Frontal cortex (tissue), 4 donors: ENCODE data around the gene KLF16. TPM values are rescaled to one million over a fixed set of nuclear protein-coding genes. Genes with fewer than 3 reads are reported as not detected.

Experiments
- DNase-seq, 2 donors: peaks; one replicate each; pipeline ENCODE4 v3.0.0; 2012; ENCODE audit warnings: low spot score in 2 of 2
- FAIRE-seq: peaks from 2 replicates; lab custom pipeline; 2012; peaks lifted over from hg19 to GRCh38; lab: Jason Lieb, UNC
- total RNA-seq: library from RNA; depleted of rRNA; stranded (reverse); fragments of >200 nt; gene quantifications from one replicate; pipeline ENCODE4 v1.2.3, GENCODE V29; 2014
- donor health status: control.
- donor health status: control.
- donor health status: control.

KLF16 gene
- total RNA-seq, 1 donor from 2014 or later: 2.9 TPM

DNA sequence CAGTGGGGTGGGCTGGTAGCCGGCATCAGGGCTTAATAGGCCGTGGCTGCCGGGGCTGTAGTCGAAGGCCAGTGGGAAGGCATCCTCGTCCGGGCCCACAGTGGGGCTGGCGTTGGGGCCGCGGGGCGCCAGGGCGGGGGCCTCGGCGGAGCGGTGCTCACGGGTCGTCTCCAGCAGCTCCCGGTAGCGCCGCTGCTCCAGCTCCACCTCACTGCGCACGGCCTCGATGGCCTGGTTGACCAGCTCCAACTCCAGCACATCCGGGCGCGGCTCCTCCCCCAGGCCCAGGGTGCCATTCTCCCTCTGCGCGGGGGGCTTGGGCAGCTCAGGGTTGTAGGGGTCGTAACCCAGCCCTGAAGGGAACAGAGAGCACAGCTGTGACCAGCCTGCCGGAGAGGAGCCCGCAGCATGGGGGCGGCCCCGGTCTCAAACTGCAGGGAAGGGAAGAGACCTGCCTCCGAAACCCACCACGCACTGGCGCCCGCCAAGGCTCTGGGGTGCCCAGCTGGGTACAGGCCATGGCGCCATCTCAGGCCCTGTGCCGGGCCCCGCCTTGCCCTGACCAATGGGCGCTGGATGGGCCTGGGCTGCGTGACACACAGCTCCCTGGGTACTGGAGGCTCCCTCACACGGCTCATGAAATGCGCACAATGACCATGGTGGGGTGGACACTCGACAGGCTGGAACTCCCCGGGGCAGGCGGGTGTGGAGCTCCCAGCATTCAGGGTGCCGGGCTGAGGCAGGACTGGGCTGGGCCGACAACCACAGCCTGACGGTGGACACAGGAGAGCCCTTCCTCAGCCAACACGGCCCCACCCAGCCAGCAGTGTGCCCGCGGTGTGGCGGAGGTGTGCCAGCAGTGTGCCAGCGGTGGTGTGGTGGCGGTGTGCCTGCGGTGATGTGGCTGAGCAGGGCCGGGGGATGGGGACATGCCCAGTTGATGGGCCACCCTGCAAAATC is 34.8 kb downstream of the KLF16 start:
- no peak for FAIRE-seq
- DNase-seq: no peak

- DNase-seq (no peak), FAIRE-seq (no peak)
Measured at GRCh38 chr19:1827566-1828278, 35.7 kb downstream of the KLF16 start.

- no peak for DNase-seq
- FAIRE-seq: no peak
Measured at GRCh38 chr19:1826557-1827521, 36.5 kb downstream of the KLF16 start.

DNA sequence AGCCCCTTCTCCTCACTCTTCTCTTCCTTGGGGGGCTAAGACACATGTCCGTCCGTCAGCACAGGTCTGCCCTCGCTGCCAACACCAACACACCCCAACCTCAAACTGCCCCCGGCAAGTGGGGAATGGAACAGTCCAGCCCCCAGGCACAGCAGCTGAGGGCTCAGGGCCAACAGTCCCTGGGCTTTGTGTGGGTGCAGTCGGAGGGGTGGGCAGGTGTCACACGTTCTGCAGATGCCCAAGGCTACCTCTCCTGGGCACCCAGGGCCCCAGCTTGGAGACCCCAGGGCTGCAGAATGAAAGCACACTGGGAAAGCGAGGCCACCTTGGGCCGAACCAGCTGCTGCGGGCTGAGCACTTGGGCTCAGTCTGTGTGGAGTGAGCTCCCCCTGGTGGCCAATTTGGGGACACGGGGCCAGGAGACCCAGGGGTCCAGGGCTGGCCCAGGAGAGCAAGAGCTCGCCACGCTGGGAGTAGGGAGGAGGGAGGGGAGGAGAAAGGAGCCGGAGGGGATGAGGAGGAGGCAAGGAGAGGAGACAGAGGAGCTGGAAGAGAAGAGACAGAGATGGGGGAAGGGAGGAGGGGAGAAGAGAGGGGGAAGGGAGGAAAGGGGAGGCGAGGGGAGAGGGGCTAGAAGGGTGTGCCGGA is 37.3 kb downstream of the KLF16 start:
- FAIRE-seq (no peak), DNase-seq (peak; percentile 92 to 98)

DNA sequence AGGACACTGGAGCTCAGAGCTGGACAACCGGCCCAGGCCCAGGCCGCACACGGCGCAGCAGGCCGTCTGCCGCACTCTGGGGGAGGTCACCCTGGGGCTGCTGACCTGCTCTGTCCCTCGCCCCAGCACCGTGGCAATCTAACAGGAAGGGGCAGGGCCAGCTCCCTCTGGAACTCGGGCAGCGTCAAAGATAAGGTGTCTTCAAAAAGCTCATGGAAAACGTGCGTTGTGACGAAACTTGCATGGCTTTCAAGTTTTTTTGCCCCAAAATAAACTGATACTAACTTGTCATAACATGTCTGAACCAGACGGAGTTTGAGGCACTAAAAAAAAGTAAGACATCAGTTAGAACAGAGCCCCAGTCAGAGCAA is 39.1 kb downstream of the KLF16 start:
- DNase-seq (no peak), FAIRE-seq (no peak)

DNA sequence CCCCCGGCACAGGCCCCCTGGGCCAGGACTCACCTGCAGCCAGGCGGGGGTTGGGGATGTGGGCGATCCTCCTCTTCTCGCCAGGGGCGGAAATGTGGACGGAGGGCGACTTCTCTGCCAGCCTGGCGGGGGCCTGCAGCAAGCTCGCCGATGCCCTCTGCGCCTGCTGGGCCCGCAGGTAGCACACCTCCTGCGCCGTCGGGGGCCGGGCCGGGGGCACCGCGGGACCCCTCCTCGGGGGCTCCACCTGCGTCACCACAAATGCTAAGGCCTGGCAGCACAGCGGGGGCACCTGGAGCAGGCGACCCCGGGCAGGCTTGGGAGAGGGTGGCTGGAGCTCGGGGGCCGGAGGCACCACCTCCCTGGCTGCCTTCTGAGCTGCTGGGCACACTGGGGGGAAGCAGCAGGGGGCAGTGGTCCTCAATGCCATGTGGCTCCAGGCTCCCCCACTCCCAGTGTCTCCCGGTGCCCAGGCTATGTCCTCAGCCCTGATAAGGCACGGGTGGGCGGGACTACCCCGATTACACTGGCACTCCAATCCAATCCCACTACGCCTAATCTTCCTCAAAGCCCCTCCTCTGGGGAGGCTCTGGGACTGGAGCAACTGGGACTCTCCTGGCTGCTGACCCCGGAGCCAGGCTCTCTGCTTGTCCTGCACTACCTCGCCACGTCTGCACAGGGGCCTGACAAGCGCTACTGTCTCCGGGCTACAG is 39.7 kb downstream of the KLF16 start:
- FAIRE-seq: no peak

GRCh38 chr19:1823020-1823419 is 40.4 kb downstream of the KLF16 start:
- DNase-seq (no peak), FAIRE-seq (no peak)

More for the DNA sequence above, 39.7 kb downstream of the KLF16 start:
- DNase-seq: no peak

GRCh38 chr19:1822210-1822609 is 41.2 kb downstream of the KLF16 start:
- DNase-seq: no peak
- no peak for FAIRE-seq

DNA sequence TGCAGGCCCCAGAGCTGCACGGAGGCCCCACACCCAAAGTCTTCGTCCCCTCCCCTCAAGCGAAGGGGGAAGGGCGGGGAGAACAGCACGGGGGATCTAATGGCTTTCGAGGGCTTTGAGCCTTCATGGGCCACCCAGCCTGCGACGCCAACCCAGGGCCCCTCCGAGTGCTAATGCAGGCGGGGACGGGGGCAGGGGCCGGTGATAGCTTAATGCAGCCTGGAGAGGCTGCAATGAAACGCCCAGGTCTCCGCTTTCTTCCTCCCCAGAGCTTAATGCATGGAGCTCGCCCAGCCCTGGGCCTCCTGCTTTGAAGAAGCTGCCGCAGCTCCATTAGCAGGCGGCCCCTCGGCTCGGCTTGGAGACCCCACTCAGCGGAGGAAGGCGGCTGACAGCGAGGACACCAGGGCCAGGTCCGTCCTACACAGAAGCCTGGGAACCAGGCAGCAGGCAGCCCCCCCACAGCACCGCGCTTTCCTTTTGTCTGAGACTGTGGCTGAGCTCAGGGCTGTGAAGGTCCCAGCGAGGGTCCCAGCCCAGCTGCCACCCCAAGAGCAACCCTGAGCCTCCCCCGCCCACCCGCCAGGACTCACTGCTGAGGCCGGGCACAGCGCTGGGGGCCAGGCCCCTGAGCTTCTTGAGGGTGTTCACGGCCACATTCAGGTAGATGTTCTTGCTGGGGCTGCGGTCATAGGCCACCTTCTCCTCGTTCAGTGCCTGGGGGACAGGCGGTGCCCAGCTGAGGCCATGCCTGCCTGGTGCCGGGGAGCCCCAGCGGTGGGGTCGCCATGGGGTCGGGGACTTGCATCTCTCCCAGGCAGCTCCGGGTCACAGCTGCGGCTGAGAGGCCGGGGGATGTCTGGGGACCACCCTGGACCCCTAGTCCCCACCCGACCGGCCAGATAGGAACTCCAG is 43.8 kb downstream of the KLF16 start:
- FAIRE-seq: no peak

DNA sequence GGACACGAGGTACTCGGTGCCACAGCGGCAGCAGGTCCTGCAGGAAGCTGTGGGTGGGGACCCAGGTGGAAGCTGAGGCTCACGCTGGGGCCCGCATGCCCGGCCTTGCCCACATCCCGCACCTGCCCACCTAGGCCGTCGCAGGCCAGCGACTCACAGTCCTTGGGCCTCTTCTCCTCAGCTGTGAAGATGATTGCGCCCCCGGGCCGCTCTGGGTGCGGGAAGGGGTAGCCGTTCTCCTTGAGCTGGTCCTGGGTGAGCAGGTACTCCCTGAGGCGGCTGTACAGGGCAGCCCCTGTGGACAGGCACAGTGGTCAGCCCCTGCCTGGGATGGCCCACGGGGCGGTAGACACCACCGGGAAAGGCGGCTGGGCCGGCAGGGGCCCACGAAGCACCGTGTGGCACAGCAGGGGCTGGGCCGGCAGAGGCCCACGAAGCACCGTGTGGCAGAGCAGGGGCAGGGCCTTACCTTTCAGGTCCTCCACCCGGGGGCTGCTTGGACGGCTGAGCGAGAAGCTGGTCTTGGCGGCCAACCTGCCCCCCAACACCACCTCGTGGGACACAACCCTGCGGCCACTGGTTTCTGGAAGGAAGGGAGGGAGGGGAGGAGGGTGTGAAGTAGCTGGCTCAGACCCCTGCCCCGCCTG is 44.7 kb downstream of the KLF16 start:
- FAIRE-seq: no peak
- no peak for DNase-seq

More for the DNA sequence above, 43.8 kb downstream of the KLF16 start:
- DNase-seq: no peak

GRCh38 chr19:1817553-1818179 is 45.7 kb downstream of the KLF16 start:
- DNase-seq: no peak
- no peak for FAIRE-seq

DNA sequence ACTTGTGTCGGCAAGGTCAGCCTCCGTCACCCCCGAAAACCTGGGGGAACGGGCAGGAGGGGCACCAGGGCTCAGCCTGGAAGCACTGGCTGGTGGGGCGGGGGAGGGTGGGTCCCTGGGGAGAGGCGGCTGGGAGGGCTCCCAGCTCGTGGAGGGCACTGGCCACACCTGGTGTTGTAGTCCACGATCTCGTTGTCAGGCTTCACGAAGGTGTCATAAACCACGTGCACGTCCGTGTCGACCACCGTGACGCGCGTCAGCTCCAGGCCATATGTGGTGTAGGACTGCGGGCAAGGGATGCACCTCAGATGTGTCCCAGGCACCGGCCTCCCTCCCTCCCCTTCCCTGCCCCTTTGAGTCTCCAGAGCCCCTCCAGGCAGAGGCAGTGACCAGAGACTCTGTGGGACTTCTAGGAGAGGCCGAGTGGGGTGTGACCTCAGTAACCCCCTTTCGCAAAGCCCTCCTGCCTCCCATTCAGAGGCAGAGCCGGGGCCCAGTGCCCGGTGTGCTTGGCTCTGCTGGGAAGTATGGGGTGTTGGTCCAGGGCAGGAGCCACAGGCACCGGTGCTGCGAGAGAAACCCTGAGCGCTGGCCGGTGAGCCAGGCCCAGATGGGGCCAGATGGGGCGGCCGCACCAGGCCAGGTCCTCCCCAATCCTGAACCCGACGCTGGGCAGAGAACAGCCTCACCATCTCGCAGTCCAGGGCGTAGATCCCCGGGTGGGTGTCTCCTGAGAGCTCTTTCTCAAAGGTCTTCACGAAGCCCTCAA is 46.7 kb downstream of the KLF16 start:
- FAIRE-seq (no peak), DNase-seq (no peak)

DNA sequence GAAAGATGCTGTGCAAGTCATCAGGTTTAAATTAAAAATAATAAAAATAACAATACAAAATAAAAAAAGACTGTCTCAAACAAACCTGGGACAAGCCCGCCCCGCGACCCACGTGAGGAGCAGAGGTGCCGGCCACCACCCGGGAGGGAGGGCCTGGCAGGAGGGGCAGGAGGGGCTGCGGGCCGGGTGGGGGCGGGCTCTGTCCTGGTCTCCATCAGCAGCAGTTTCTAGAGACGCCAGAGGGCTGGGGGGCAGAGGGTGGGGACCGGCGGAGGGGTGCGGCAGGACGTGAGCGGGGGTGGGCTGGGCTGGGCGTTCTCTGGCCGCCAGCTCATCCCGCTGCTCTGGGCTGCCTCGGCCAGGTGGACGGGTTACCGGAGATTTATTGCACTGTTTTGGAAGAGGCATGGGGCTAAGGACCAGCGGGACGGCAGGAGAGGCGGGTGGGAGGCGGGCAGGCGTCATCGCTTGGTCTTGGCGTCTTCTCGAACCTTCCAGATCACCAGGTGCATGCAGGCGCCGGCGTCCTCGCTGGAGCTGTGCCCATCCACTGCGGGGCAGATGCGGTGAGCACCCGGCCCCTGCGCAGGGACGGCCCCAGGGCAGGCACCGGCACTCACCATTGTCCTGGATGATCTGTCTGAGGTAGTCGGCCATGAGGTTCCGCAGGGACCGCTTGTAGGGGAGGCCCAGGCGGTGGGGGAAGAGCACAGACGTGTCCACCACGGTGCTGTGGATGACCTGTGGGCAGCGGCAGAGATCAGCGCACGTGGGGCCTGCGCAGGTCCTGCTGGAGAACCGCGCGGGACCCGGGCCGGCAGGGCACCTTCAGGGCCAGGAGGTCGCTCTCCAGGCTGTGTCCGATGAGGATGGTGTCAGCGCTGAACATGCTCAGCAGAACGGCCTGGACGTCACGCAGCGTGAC is 47.5 kb downstream of the KLF16 start:
- DNase-seq (no peak), FAIRE-seq (no peak)

DNA sequence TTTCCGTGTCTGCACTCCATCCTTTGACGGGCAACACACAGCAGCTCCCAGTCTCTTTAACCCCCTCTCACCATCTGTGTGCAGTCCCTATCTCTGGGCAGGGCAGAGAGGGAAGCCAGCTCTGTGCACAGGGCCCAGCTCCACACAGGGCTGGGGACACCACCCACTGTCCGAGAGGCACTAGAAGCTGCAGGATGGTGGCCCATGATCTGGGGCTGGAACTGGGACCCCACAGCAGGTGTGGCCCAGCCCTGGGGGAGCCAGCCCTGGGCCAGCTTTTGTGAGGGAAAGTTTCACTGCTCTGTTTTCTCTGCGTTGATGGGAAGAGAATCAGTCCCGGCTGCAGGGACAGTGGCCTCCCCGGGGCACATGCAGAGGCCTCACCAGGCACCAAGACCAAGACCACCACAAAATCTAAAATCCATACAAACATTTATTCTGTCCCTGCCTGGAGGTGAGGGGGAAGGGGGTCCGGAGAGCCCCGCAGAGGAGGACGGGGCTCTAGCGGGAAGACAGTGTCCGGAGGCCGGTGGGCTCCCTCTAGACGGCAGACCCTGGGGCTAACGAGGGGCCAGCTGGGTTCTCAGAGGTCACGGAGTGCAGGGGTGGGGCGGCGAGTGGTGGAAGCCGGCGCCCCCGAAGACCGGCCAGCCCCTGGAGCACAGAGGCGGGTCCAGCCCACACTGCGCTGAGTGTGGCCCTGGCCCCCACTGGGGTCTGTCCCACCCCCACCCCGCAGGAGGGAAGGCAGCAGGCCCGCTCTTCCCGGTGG is 48.4 kb downstream of the KLF16 start:
- no peak for DNase-seq
- no peak for FAIRE-seq
